Tibial nerve (tissue), 4 donors: ENCODE data around the gene WARS2. TPM values are rescaled to one million over a fixed set of nuclear protein-coding genes. Genes with fewer than 3 reads are reported as not detected.

Experiments used
- DNase-seq, 2 donors: peaks; one replicate each; pipeline ENCODE4 v3.0.0-alpha.2; 2019; ENCODE audit warnings: low spot score in 2 of 2
- H3K27ac ChIP-seq, 4 donors: fragments of 200-600 bp; sonication (generic) in 3 of 4; one replicate each; pipeline ENCODE4 v1.5.1; 2017 to 2019; ENCODE audit warnings: mild to moderate bottlenecking in 1 of 4
- H3K27me3 ChIP-seq, 2 donors: fragments of 200-600 bp; sonication (generic) in 1 of 2; one replicate each; pipeline versions ENCODE4 v1.5.1 to v1.6.0; 2017 to 2019
- H3K36me3 ChIP-seq, 3 donors: fragments of 200-600 bp; sonication (generic); one replicate each; pipeline ENCODE4 v1.5.1; 2018 to 2019
- H3K4me1 ChIP-seq, 4 donors: fragments of 200-600 bp; sonication (generic) in 3 of 4; one replicate each; pipeline ENCODE4 v1.5.1; 2017 to 2019
- H3K4me3 ChIP-seq, 4 donors: fragments of 200-600 bp; sonication (generic) in 3 of 4; one replicate each; pipeline ENCODE4 v1.5.1; 2017 to 2019; ENCODE audit warnings: mild to moderate bottlenecking in 1 of 4, moderate library complexity in 1 of 4
- H3K9me3 ChIP-seq, 4 donors: fragments of 200-600 bp; sonication (generic) in 3 of 4; one replicate each; pipeline ENCODE4 v1.5.1; 2017 to 2019
- CTCF ChIP-seq, 5 experiments: fragments of 200-600 bp in 3 of 5; fragments of 450-650 bp in 2 of 5; sonication (generic) in 3 of 5; IDR thresholded peaks; one replicate each; pipeline ENCODE4 v1.5.1; 2016 to 2019; ENCODE audit warnings: antibody characterized with exemption in 5 of 5, mild to moderate bottlenecking in 3 of 5, moderate library complexity in 2 of 5
- EP300 ChIP-seq, 2 donors: sonication (generic); formaldehyde crosslinking; IDR thresholded peaks; one replicate each; pipeline ENCODE4 v1.6.1; 2017; ENCODE audit warnings: antibody characterized with exemption in 2 of 2, mild to moderate bottlenecking in 1 of 2
- POLR2A ChIP-seq, 2 donors: fragments of 450-650 bp; IDR thresholded peaks; one replicate each; pipeline ENCODE4 v1.6.1; 2017; ENCODE audit warnings: antibody characterized with exemption in 2 of 2, mild to moderate bottlenecking in 2 of 2, moderate library complexity in 2 of 2
- WGBS, 2 donors: methylation state at CpG; one replicate each; pipeline ENCODE4 v1.1.5; 2018; 5-methylcytosine and 5-hydroxymethylcytosine counted together
- total RNA-seq, 4 donors: library from RNA; depleted of rRNA; stranded (reverse); fragments of >200 nt; gene quantifications; one replicate each; pipeline ENCODE4 v1.1.0, GENCODE V29; 2016

WARS2 gene
- total RNA-seq: 10 to 100 TPM; 18.9 to 31.0 (median 22.0) TPM

DNA sequence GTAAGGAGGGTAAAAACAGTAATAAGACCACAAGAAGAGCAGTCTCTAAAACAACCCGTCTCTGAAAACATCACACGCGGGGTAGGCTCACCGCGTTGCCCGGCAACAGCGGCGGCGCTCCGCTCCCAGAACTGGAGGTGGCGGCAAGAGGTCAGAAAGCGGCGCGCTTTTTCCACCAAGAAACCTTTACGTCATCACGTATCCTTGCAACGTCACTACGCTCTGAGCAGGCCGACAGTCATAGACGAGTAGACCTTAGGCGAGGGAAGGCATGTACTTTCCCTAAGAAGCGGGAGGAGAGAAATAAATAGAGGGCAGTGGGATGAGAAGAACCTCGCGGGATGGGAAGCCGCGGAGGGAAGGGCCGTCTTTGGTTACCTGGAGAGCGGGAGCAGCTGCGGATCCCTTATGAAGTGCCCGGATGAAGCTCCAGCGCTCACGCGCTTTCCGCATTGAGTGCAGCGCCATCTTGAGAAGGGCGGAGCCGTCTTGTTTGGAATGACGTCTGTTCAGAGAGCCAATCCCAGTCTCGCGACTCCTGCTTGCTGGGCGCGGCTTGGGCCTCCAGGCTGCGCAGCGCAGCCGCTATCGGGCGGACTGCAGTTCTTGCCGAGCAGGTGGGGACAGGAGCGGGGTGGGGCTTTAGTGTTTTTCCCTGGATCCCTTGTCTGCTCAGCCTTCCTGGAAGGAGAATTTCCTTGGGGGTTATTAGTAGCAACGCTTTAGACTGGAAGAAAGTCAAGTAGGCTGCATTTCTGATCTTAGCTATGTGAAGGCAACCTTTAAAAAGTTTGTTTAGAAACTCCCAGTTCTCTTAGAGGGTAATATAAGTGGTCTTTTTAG lies at the start of gene WARS2:
TSS of gene WARS2 (minus strand) at position 477 of the 843 bp plus-strand sequence. CDS start at position 468, 9 bp downstream.
- H3K4me1 ChIP-seq: peaks cover 0 to 44% (median 13%) of the 10 kb centered on the region in 4 donors
- H3K27me3 ChIP-seq: no peaks in the 10 kb centered on the region
- no peaks in the 10 kb centered on the region for H3K9me3 ChIP-seq
- H3K27ac ChIP-seq: peak within 1 kb of the TSS; percentile 95 to 98 (median 96)
- H3K4me3 ChIP-seq: peak within 1 kb of the TSS; percentile 48 to 70 (median 66)
- peak in 2 of 5 experiments; percentile 20 to 23 for TF ChIP-seq CTCF (IDR thresholded peaks at IDR 0.05)
- peak; percentile 95 to 98 for TF ChIP-seq EP300 (IDR thresholded peaks at IDR 0.05)
- peak; percentile 52 to 81 for TF ChIP-seq POLR2A (IDR thresholded peaks at IDR 0.05)
- 0 to 1% methylated on average over 48 to 49 of the region's 50 CpGs for whole genome bisulfite sequencing, 2 donors
- H3K36me3 ChIP-seq: peaks cover 0 to 7% (median 0%) of the 10 kb centered on the region in 3 donors
- DNase-seq: peak; percentile 91 to 97

DNA sequence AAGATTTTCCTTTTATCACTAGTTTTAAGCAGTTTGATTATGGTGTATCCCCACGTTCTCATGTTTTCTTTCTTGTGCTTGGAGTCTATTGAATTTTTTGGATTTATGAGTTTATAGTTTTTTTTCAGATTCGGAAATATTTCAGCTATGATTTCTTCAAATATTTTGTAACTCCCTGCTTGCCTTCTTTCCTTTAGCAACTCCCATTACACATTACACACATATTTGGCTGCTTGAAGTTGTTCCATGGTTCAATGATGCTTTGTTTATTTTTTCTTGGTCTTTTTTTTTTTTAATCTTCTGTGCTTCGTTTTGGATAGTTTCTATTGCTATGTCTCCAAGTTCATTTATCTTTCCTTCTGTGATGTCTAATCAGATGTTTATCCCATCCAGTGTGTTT lies 48.5 kb upstream of the WARS2 start:
- Histone ChIP-seq H3K4me1 (no peaks in the 10 kb centered on the region), H3K27ac (peak overlapping the region in 1 of 4 donors; percentile 4), H3K36me3 (peaks cover 0 to 21% (median 0%) of the 10 kb centered on the region in 3 donors), H3K4me3 (no peak overlapping the region), H3K27me3 (no peaks in the 10 kb centered on the region), H3K9me3 (peaks cover 0 to 19% (median 3%) of the 10 kb centered on the region in 4 donors)
- WGBS, 2 donors: 17 to 26% methylated on average over 3 of the region's 3 CpGs
- DNase-seq: no peak
- TF ChIP-seq CTCF (IDR thresholded peaks at IDR 0.05) (no peak), POLR2A (IDR thresholded peaks at IDR 0.05) (no peak), EP300 (IDR thresholded peaks at IDR 0.05) (peak in 1 of 2 donors; percentile 22)

GRCh38 chr1:119187416-119187815 lies 47.0 kb upstream of the WARS2 start:
- H3K36me3 ChIP-seq: peaks cover 0 to 22% (median 0%) of the 10 kb centered on the region in 3 donors
- H3K27ac ChIP-seq: no peak overlapping the region
- no peaks in the 10 kb centered on the region for H3K4me1 ChIP-seq
- WGBS, 2 donors: 74 to 80% methylated on average over 2 of the region's 2 CpGs
- no peaks in the 10 kb centered on the region for H3K27me3 ChIP-seq
- no peak overlapping the region for H3K4me3 ChIP-seq
- TF ChIP-seq CTCF (IDR thresholded peaks at IDR 0.05): no peak
- no peak for TF ChIP-seq POLR2A (IDR thresholded peaks at IDR 0.05)
- TF ChIP-seq EP300 (IDR thresholded peaks at IDR 0.05): no peak
- H3K9me3 ChIP-seq: peaks cover 0 to 19% (median 3%) of the 10 kb centered on the region in 4 donors
- DNase-seq: no peak

DNA sequence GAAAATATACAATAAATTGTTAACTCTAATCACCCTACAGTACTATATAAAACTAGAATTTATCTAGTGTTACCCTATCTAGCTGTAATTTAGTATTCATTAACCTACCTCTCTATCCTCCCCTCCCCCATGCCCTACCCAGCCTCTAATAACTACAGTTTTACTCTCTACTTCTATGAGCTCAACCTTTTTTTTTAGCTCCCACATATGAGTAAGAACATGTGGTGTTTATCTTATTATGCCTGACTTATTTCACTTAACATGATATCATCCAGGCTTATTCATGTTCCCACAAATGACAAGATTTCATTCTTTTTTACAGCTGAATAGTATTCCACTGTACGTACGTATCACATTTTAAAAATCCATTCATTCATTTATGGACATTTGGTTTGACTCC lies 46.0 kb upstream of the WARS2 start:
- H3K36me3 ChIP-seq: peaks cover 0 to 31% (median 0%) of the 10 kb centered on the region in 3 donors
- no peaks in the 10 kb centered on the region for H3K4me1 ChIP-seq
- no peak overlapping the region for H3K27ac ChIP-seq
- 98 to 99% methylated on average over 2 of the region's 2 CpGs for WGBS, 2 donors
- DNase-seq: no peak
- H3K9me3 ChIP-seq: peaks cover 0 to 19% (median 3%) of the 10 kb centered on the region in 4 donors
- no peaks in the 10 kb centered on the region for H3K27me3 ChIP-seq
- no peak overlapping the region for H3K4me3 ChIP-seq
- TF ChIP-seq POLR2A (IDR thresholded peaks at IDR 0.05) (no peak), EP300 (IDR thresholded peaks at IDR 0.05) (no peak), CTCF (IDR thresholded peaks at IDR 0.05) (no peak)

DNA sequence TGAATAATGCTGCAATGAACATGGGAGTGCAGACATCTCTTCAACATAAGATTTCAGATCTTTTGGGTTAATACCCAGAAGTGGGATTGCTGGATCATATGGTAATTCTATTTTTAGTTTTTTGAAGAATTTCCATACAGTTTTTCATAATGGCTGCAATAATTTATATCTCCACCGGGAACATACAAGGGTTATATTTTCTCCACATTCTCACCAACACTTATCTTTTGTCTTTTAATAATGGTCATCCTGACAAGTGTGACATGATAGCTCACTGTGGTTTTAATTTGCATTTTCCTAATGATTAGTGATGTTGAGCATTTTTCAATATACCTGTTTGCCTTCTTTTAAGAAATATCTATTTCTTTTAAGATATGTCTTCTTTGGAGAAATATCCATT lies 44.5 kb upstream of the WARS2 start:
- H3K4me1 ChIP-seq: no peaks in the 10 kb centered on the region
- DNase-seq: no peak
- H3K27me3 ChIP-seq: no peaks in the 10 kb centered on the region
- H3K9me3 ChIP-seq: peaks cover 0 to 19% (median 3%) of the 10 kb centered on the region in 4 donors
- no peak overlapping the region for H3K4me3 ChIP-seq
- no peak for TF ChIP-seq EP300 (IDR thresholded peaks at IDR 0.05)
- TF ChIP-seq POLR2A (IDR thresholded peaks at IDR 0.05): no peak
- TF ChIP-seq CTCF (IDR thresholded peaks at IDR 0.05): no peak
- peaks cover 0 to 39% (median 0%) of the 10 kb centered on the region in 3 donors for H3K36me3 ChIP-seq
- 62 to 70% methylated on average over 1 of the region's 1 CpG for WGBS, 2 donors
- H3K27ac ChIP-seq: no peak overlapping the region
